ENCODE data around the gene UNC79. TPM values are rescaled to one million over a fixed set of nuclear protein-coding genes. Genes with fewer than 3 reads are reported as not detected.

UNC79 gene
- total and polyA plus RNA-seq, 10 of the 15 experiments (the other 5 are each of a cell fraction or from before 2014, with no cell fraction given): 0.04 to 0.29 (median 0.14) TPM

GRCh38 chr14:93741556-93742230 lies 311.0 kb downstream of the UNC79 start:
- CTCF ChIA-PET: interaction anchor here (0.9 kb wide), 1 partner anchor 16 kb away, joined by 3 read pairs; no protein-coding TSS in a partner anchor
- in situ Hi-C loops (cut with MboI): no loop called here
- FAIRE-seq: no peak

More at GRCh38 chr14:93741556-93742230, 311.0 kb downstream of the UNC79 start:
- no peak overlapping the region for H3K4me3 ChIP-seq
- SMC1A ChIA-PET (ENCODE audit: uncharacterized antibody, unreplicated experiment): no interaction called here
- POLR2A ChIA-PET: interaction anchor here (0.6 kb wide), 1 partner anchor 760 kb away, joined by 4 read pairs; no protein-coding TSS in a partner anchor
- no peak overlapping the region for H3K4me2 ChIP-seq (ENCODE audit: control insufficient read depth, insufficient read depth)
- H3K4me1 ChIP-seq (ENCODE audit: control insufficient read depth, insufficient read depth, low read length): no peaks in the 10 kb centered on the region
- no peaks in the 10 kb centered on the region for H3K36me3 ChIP-seq (ENCODE audit: control insufficient read depth in 2 of 2, insufficient read depth in 2 of 2, low read length in 1 of 2)
- no peaks in the 10 kb centered on the region for H3K27me3 ChIP-seq (replicated peaks in 1 of 2; ENCODE audit: control insufficient read depth in 2 of 2, insufficient read depth in 2 of 2, low read length in 1 of 2)
- BruUV-seq (replicated peaks): no TSS peak
- DNase-seq (ENCODE audit: low read depth, low spot score): no peak
- no peak overlapping the region for H2AFZ ChIP-seq (ENCODE audit: control insufficient read depth, low read depth, low read length)
- RAD21 ChIA-PET (ENCODE audit: unreplicated experiment): no interaction called here
- no peaks in the 10 kb centered on the region for H3K9me3 ChIP-seq (replicated peaks; ENCODE audit: control insufficient read depth, insufficient read depth, low read length)
- 40% methylated on average over 12 of the region's 12 CpGs for WGBS (ENCODE audit: insufficient coverage, insufficient replicate concordance, low lambda C conversion rate, missing lambda C conversion rate)
- TF ChIP-seq ASH2L (IDR thresholded peaks at IDR 0.05; ENCODE audit: borderline replicate concordance, low read depth): no peak
- TF ChIP-seq RELA (IDR thresholded peaks at IDR 0.05; ENCODE audit: borderline replicate concordance, partially characterized antibody): no peak
- no peak for TF ChIP-seq BCL3 (IDR thresholded peaks at IDR 0.05; ENCODE audit: borderline replicate concordance, insufficient read depth, low read depth, low read length, poor library complexity, severe bottlenecking)
- no peak for TF ChIP-seq POLR2A (IDR thresholded peaks at IDR 0.05; ENCODE audit: low read depth, low read length)
- no peak for TF ChIP-seq SIX5 (IDR thresholded peaks at IDR 0.05; ENCODE audit: low read depth, low read length, severe bottlenecking)
- no peak for TF ChIP-seq STAT1 (conservative IDR thresholded peaks at IDR 0.05)
- no peak for TF ChIP-seq PRDM15 (CRISPR knock-in tag; IDR thresholded peaks at IDR 0.05)
- no peak for TF ChIP-seq ZNF217 (IDR thresholded peaks at IDR 0.05)
- no peak for TF ChIP-seq ZNF622 (IDR thresholded peaks at IDR 0.05)
- no peak for ATAC-seq
- H3K79me2 ChIP-seq (ENCODE audit: control insufficient read depth, insufficient read depth, low read length): no peaks in the 10 kb centered on the region
- no peak overlapping the region for H3K27ac ChIP-seq (ENCODE audit: control insufficient read depth, insufficient read depth)
- intact Hi-C loops (cut with micrococcal nuclease; ENCODE audit: unreplicated experiment): no loop called here
- no peaks in the 10 kb centered on the region for H4K20me1 ChIP-seq (ENCODE audit: control insufficient read depth, insufficient read depth)
- no peak overlapping the region for H3K9ac ChIP-seq (ENCODE audit: control insufficient read depth, insufficient read depth, low read length)
